ENCODE measurements around the gene NOS3.

Gene NOS3

DNA sequence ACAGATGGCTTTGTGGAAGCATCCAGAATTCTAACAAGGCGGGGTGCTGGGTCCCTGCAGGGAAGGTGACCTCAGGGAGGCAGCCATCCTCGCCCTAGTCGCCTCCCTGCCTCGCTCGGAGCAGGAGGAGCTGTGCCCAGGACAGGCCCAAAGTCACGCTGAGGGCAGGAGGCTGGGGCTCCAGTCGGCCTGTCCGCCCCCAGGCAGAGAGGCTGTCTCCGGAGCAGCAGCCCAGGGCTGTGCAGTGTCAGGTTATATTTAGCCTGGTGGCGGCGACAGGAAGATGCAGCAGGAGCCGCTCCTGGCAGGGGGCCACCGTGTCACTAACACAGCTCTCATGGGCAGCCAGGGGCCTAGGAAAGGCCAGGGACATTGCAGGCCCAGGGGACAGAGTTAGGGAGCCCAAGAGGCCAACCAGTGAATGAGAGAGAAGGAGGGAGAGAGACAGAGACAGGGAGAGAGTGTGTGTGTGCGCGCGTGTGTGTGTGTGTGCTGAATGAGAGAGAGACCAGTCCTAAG, 26.2 kb upstream of the NOS3 start:
- DNase-seq (ENCODE audit: low read depth, low spot score) = no peak

- DNase-seq (ENCODE audit: low read depth, low spot score) = no peak
These were observed 25.5 kb upstream of the NOS3 start for GRCh38 chr7:150965273-150965830.

- DNase-seq (ENCODE audit: low read depth, low spot score) = no peak
These were observed 24.8 kb upstream of the NOS3 start for GRCh38 chr7:150966002-150966401.

DNA sequence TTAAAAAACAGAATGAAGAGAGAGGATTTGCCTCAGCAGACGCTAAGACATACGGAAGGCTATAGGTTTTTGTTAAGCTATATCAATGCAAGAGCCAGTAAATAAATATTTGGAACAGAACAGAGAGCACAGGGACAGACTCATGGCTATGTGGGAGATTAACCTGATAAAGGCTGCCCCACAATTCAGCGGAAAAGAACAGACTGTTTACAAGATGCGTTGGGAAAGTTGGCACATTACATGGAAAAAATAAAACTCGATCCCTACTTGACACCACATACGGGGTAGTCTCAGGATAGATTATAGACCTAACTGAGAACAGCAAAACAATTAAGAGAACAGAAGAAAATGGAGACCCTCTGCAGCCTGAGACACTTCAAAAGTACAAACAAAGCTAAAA, 23.5 kb upstream of the NOS3 start:
- no peak for DNase-seq (ENCODE audit: low read depth, low spot score)

DNA sequence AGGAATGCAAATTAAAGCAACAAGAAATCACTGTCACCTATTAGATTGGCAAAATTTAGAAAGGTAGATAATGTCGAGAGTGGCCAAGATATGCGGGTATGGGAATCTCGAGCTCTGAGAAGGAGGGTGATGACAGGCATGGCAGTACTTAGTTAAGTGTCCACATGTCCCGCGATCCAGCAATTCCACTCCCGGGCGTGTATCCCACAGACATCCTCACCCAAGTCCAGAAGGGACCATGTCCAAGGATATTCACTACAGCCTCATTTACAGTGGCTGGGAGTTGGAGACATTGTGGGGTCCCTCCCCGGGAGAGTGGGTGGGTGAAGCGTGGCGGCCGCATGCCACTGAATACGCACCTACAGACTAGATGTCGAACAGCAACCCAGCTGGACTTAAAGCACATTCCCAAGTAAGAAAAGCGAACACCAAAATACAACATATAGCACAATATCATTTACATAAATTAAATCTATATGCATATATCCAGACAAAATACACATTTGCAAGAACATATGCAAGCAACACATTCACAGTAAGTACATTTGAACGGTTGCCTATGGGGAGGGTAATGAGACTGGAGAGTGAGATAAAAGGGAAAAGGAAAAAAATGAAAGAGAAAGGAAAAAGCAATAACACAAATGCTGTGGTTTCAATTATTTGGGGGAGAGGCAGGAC, 22.6 kb upstream of the NOS3 start:
- no peak for DNase-seq (ENCODE audit: low read depth, low spot score)

DNA sequence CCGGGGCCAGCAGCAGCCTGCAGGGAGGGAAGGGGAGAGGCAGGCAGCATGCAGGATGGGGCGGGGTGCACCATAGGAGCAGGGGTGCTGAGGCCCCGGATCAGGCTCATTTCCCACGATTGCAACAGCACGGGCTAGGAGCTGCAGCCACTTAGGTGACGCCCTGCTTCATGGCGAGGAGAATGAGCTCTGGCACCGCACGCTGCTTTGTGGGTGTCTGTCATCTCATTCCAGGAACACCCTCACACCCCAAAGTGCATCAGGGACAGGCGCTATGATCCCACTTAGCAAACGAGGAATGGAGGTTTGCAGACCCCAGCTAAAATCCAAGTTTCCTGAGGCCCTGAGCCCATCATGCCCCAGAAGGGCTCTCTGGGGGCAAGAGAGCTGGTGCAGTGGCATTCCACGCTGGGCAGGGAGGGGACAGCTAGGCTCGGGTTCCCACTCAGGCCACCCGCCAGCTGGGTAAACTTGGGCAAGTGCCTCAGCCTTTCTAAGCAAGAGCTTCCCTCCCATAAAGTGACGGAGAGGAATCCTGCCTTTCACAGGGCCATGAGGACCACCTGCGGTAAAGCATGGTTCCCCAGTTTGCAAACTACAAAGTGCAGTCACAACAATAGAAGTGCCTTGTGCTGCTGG, 22.0 kb upstream of the NOS3 start:
- DNase-seq (ENCODE audit: low read depth, low spot score) = no peak

- DNase-seq (ENCODE audit: low read depth, low spot score) = no peak
These were observed 21.3 kb upstream of the NOS3 start for GRCh38 chr7:150969475-150969874.

DNA sequence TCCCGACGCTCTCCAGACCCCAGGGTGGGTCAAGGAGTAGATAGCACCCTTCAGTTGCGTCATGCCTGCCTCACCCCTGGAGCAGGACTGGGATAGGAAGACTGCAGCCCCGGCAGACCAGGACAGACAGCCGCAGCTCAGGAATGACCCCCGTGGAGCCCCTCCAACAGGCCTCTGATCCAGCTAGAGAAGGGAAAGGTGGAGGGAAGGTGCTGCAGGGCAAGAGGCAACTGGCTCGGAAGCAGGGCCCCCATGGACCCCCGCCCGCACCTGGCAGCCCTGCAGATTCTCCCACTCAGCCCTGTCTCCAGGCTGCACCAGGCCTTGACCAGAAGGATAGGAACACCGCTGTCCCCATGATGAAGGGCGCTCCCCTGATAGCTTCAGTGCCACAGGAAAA, 20.4 kb upstream of the NOS3 start:
- DNase-seq (ENCODE audit: low read depth, low spot score) = no peak

DNA sequence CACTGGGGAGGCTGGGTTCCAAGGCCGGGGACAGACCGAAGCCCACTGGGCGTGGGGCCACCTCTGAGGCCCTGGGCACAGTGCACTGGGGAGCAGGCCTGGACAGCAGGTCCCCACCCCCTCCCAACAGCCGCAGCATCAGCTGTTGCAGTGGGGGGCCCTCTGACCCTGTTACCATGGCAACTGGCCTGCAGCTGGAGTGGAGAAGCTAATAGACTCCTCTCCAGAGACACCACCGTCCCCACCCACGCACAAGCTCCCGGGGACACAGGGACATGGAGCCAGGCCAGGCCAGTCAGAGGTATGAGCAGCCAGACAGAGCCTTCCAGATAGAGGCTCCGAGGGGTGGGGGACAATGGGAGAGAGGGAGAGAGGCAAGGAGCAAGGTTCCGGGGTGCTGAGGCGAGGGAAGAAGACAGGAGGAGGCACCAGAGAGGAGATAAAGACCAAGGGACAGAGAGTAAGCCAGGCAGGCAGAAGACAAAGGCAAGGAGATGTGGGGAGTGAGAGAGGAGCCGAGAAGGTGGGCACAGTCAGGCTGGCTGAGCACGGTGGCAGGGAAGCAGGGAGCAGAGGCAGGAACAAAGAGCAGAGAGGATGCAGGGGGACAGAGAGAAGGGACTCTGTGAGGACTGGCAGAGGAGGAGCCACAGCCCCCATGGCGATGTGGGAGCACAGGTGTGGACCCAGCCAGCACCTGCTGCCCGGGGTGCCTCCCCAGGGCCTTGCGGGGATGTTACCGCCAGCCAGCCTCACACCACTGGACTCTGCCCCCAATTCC, 19.4 kb upstream of the NOS3 start:
- no peak for DNase-seq (ENCODE audit: low read depth, low spot score)

GRCh38 chr7:150972023-150972468, 18.8 kb upstream of the NOS3 start:
- no peak for DNase-seq (ENCODE audit: low read depth, low spot score)

GRCh38 chr7:150972741-150973140, 18.1 kb upstream of the NOS3 start:
- DNase-seq (ENCODE audit: low read depth, low spot score) = no peak

- DNase-seq (ENCODE audit: low read depth, low spot score) = no peak
These were observed 17.0 kb upstream of the NOS3 start for GRCh38 chr7:150973571-150974451.

DNA sequence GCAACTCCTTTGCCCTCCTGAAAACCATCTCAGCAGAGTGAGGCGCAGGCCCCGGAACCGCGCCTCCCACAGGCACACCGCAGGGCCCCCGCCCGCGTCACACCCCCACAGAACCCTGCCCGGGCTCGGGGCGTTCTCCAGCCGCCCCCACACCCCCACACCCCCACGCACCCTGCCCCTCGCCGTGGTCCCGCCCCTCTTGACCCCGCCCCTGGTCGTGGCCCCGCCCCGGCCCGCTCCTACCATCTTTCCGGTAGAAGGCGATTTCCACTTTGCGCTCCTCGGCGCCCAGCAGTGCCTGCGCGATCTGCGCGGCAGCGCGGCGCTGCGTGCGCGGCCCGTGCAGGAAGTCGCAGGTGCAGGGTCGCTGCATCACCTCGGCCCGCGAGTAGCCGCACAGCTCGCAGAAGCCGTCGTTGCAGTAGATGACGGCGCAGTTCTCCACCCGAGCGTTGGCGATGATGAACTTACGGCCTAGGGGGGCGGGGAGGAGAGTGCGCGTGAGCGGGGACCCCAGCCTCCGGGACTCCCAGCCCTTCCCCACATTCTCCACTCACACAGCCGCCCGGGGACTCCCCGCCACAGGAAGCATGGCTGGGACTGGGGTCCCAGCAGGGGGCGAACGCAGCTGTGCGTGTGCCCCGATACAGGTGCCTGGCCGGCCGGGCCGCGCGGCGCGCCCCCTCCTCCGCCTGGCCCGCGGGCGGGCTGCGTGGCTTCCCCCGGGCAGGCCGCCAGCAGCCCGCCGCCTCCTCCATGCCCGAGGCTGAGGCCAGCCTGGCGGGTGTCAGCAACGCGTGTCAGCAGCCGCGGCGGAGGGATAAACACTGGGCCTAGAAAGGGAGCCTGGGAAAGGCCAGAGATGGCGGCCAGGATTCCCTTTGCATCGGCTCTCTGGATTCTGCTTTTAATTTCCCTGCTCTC, 16.1 kb upstream of the NOS3 start:
- no peak for DNase-seq (ENCODE audit: low read depth, low spot score)

- no peak for DNase-seq (ENCODE audit: low read depth, low spot score)
These were observed 15.1 kb upstream of the NOS3 start for GRCh38 chr7:150975536-150976319.

DNA sequence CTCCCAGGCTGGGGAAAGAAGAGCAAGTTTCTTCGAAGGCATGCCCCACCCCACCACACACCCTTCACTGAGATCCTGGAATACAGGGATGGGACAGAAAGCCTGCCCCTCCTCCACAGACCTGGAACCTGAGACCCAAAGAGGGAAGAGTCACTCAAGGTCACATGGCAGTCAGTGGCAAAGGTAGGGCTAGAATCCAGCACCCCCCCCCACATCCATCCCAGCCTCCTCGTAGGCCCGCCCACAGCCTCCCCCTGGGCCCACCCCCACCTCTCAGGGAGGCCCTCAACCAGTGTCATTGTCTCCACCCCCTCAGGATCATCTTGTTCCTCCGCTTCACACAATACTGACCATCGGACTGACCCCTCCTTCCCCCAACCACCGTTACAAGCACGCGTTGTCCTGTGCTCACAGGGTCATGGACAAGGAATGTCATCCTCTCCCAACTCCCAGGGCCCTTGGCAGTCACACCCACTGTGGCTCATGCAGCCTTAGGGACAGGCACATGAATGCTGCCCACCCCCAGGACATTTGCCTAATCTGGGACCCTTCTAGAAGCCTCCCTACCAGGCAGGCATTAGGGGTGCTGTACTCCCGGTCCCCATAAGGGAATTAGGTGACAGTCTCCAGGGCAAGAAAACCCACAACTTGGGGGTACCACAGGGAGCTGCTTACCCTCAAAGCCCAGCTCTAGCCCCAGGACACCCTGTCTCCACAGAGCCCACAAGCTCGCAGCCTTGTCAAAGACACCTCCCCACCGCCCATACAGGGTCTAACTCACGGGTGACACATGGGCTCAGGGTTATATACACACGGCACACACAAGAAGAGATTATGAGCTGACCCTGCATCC, 14.1 kb upstream of the NOS3 start:
- no peak for DNase-seq (ENCODE audit: low read depth, low spot score)

DNA sequence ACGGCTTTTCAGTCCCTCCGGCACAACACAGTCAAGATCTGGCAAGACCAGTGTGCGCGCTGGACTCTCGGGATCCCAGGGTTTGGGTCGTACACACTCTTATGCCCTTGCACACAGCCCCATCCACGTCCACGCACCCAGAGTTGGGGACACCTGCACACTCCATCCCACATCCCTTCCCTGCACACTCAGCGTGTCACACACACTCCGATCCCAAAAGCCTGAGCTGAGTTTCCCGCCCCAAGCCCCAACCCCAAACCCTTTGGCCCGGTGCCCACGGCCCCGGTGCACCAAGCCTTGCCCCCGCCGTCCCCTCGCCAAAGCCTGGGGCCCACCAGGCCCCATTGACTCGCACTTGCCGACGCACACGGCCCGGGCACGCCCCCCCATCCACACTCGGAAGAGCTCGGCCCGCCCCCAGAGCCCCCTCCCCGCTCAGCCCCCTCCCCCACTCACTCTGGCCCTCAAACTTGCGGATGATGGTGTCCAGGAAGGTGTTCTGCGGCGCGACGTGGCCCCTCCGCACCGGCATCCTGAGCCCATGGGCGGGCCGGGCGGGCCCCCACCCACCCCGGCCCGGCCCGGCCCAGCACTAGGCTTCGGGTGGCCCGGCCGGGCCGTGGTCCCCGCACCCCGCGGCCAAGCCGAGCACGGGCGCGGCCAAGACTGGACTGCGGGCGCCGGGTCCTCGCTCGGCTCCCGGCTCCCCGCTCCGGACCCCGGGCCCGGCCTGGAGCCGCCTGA, 13.3 kb upstream of the NOS3 start:
- DNase-seq (ENCODE audit: low read depth, low spot score) = no peak

DNA sequence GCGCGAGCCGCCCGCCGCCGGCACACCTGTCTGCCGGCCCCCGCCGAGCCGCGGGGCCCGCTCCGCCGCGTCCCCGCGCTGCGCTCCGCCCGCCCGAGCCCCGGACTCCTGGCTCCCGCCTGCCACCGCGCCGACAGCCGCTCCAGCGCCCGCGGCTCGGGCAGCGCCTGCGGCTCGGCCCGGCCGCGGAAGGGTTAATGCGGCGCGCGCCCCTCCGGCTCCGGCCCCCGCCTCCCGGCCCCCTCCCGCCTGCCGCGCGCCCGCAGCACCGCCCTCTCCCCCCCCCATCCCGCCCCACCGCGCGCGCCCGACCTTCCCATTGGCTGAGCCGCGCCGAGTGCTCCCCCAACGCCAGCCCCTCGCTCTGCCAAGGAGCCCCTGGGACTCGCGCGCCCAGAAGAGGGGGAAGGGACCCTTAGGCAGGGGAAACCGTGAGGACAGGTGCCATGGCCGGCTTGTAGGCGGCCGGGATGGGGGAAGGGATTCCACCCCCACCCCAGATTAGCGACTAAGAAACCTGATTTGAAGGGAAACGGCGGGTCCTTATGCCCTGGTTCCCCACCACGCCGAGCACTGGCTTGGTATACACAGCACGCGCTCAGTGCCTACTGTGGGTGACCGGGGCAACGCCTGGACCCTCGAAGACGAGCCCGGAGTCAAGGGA, 12.6 kb upstream of the NOS3 start, which contains the start of gene KCNH2:
Gene KCNH2 (minus strand): TSS at position 196 of the 664 bp plus-strand sequence. CDS start 408 bp downstream, outside the sequence.
- DNase-seq (ENCODE audit: low read depth, low spot score) = no peak

Measured in iPS DF 19.7 (cell line).